Non-pigmented ciliary epithelial cell (primary cell): ENCODE results near the gene APC2.
"Not testable (repeated sequence)": the region's sequence is repeated elsewhere in the genome, so short reads cannot be mapped to it uniquely, and the experiment has no call there.

Experiments used
- DNase-seq: peaks from one replicate; pipeline ENCODE4 v3.0.0-alpha.2; 2010; ENCODE audit warnings: low read depth

Gene APC2

GRCh38 chr19:1497578-1498235 is 47.8 kb downstream of the APC2 start:
- no peak for DNase-seq

GRCh38 chr19:1499231-1499630 is 49.3 kb downstream of the APC2 start:
- not testable (repeated sequence) for DNase-seq

DNA sequence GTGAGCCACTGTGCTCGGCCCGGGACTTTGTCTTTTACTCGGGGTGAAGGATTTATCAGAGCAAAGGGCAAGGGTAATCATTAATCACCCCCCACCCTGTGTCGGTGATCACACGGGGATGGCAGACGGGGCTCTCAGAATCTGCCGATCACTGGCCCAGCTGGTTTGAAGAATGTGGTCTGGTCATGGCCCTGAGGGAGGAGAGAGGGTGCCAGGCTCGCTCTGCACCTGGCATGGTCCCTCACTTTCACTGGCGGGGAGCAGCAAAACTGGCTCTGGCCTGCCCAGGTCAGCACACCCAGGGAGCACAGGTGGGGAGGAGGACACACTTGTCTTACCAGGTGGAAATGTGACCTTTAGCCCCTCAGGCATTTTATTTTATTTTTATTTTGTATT is 51.3 kb downstream of the APC2 start:
- DNase-seq = no peak

GRCh38 chr19:1502433-1503088 is 52.6 kb downstream of the APC2 start:
- no peak for DNase-seq

DNA sequence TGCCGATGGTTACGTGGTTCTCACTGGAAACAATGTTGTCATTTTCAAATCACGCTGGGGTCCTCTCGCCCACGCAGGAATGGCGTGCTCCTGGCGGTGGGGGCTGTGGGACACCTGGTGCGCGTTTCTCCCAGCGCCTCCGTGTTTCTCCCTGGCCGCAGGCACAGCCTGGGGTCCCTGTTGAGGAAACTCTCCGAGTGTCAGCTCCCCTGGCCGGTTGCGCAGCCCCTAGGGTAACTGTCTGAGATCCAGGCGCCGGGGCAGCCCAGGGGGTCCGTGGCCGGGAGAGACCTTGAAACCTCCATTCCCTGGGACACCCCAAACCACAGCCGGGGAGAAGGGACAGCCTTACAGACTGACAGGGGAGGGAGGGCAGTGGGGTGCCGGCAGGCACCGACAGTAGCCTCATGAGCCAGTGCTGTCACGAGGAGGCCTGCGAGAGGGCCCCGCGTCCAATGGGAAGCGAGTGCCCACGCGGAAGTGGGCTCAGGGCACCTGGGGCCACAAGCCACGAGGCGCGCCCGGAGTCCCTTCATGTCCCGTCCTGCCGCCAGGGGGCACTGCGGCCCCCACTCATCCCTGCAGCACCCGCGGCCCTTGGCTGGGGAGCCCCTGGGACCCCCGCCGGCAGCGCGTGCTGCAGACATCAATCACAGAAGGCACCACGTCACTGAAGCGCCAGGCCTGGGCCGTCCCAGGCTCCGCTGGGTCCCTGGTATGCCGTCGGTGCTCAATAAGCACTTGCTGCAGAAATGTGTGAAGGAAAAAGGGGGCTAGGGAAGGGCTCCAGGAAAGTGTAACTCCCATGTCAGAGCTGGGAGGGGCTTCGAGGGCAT is 53.4 kb downstream of the APC2 start:
- DNase-seq = no peak

- no peak for DNase-seq
Observed at GRCh38 chr19:1503925-1504773, 54.2 kb downstream of the APC2 start.

DNA sequence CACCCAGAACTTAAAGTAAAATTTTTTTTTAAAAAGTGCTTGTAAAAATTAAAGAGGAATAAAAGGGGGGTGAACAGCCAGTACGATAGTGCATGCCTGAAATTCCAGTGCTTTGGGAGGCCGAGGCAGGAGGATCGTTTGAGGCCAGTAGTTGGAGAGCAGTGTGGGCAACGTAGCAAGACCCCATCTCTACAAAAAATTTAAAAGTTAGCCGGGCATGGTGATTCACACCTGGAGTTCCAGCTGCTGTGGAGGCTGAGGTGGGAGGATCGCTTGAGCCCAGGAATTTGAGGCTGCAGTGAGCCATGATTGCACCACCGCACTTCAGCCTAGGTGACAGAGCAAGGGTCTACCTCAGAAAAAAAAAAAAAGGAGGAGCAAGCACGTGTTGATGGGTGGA is 55.1 kb downstream of the APC2 start:
- DNase-seq = no peak

DNA sequence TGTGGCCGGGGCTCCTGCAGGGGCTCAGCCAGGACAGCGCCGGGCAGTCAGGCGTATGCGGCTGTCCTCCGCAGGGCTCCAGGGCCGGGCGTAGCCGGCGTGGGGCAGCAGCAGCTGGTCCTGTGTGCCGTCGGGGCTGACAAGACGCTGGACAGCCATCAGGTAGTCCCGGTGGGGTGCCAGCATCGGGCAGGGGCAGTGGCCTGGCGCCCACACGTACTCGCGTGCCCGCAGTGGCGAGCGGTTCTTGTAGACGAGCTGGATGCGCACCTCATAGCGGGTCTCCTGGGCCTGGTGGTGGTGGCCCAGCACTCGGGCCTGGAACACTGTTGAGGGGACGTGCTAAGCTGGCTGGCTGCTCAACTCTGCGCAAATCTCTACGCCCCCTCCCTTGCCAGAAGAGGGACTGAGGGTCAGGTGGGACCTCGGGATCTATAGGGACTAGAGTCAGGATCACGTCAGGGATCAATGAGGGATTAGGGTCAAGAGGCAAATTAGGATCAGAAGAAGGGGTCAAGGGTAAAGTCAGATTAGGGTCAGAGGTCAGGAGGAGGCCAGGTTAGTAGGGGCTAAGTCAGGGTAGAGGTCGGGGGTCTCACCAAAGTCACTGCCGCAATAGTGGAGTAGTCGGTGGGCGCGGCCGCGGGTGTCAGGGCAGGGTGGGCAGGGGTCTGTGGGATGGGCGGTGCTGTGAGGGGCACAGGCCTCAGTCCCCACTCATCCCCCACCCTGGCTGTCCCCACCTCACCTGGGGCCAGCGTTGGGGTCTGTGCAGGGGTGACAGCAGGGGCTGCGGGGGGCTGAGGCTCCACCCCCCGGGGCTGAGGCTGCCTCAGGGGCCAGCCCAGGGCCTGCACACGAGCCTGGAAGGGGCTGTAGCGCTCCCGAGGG is 56.3 kb downstream of the APC2 start:
- DNase-seq = no peak

DNA sequence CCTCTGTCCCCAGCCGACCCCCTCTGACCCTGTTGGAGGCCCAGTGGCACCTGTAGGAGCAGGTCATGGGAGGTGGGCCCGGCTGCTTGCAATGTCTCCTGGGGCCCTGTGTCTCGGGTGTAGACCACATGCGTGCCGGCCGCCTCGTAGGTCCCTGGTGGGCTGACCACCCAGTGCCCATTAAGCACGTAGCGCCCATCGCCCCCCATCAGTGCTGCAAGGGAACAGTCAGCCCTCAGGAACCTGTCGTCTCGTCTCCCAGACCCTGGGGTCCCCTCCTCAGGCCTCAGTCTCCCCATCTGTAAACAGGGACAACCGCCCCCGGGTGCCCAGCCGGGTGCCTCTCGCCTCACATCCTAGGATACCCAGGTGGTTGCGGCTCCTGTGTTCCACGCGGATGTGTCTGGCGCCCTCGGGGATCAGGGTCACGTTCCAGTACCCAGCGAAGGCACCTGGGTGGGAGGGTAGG is 57.3 kb downstream of the APC2 start:
- DNase-seq = no peak

DNA sequence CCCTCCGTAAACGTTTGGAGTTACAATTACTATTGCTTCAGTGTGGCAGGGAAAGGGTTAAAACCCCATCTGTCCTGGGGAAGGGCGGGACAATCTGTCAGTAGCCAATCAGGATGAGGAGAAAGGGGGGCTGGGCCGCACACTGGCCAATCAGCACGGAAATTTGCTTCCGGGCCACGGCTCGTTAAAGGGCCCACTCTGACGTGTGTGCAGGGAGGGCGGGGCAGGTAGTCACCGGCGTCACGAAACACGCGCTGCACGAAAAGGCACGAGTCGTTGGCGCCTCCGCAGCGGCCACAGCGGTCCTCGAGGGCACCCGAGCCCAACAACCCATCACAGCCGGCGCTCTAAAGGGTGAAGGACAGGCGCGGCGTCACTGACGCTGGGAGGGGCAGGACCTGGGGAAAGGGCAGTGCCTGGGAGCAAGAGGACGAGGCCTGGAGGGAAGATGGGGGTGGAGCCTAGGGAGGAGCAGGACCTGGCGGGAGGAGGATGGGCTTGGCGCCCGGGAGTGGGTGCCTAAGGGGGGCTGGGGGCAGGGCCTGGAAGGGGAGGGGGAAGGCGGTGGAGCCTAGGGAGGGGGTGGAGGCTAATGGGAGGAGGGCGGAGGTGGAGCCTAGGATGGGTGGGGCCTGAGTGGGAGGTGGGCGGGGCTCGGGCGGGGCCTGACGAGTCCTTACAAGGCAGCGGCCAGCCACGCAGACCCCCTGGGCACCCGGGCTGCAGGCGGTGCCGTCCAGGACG is 58.0 kb downstream of the APC2 start:
- peak; percentile 77 for DNase-seq

DNA sequence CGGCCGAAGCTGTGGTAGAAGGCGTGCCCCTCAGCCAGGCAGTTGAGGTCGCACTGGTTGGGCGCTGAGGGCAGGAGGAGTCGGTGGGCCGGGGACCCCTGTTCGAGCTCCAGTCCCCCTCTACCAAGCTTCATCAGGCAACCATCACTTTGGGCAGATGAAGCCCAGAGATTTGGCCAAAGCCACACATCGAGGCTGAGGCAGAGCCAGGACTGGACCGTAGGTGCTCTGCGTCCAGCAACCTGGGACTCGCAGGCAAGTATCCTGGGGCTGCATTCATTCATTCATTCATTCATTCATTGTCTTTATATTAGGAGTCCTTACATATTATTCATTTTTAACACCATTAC is 58.6 kb downstream of the APC2 start:
- no peak for DNase-seq

DNA sequence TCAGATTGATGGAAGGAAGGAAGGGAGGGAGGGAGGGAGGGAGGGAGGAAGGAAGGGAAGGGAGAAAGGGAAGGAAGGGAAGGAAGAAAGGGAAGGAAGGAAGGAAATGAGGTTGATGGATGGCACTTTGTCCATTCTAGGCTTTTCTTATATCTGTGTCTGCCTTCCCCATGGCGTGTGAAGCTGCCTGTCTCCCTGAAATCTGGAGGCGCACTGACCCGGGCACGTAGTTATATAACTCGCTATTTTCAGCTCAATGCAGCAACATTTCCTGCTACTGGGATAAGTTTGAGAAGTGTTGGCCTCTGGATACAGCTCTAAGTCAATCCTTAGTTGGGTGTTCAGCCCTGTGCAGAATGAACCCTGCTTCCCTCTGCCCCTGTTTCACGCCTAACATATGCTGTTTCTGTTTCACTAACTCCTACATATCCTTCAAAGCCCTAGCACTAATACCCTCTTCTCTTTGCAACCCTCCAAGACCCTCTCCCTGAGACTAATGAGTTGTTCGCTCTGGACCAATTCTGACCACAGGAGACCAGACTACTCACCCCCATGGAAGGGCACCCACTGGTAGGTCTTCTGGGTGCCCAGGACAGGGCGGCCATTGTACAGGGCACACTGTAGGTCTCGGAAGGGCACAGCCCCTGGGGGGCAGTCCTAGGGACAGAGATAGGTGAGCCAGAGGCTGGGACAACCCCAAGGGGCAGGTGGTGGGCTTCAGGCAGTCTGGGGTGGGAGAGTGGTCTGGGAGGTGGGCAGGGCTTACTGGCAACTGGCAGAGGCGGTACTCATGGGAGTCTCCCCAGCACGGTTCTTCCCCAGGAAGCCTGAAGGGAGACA is 59.9 kb downstream of the APC2 start:
- no peak for DNase-seq

- DNase-seq = no peak
Observed at GRCh38 chr19:1510442-1510806, 60.5 kb downstream of the APC2 start.

GRCh38 chr19:1510807-1511206 is 60.9 kb downstream of the APC2 start:
- no peak for DNase-seq

DNA sequence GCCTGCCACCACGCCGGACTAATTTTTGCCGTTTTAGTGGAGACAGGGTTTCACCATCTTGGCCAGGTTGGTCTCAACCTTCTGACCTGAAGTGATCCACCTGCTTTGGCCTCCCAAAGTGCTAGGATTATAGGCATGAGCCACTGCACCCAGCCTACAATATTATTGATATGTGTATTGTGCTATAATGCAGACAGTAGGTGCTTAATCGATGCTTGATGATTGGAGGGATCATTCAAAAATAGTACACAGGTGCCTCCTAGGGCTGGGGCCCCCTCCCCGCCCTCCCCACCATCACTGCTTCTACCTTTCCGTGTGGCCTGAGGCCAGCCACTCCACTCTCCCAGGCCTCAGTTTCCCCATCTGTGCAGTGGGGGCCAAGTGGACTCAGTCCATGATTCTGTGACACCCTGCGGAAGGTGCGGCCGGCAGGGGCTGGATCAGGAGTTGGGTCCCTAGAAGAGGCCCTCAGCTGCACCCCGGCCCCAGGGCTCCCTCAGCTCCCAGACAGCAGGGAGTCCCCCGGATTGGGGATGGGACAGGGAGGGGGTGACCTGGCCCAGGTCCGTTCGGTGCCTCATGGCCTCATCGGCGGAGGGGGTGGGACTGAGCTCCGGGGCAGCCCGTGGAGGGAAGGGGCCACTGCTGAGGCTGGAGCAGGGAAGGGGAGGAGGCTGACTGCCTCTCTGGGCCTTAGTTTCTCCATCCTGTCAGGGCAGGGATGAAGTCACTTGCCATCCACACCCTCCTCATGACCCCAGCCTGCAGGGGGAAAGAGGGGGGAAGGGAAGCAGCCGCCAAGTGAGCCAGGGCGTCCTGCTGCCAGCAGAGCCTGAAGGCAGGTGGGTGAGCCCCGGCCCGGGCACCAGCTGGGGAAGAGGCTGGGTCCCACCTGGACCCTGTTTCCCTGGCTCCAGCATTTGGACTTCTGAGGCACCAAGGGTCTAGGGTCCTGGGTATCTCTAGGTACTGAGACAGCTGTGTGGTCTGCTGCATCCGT is 61.7 kb downstream of the APC2 start:
- no peak for DNase-seq

DNA sequence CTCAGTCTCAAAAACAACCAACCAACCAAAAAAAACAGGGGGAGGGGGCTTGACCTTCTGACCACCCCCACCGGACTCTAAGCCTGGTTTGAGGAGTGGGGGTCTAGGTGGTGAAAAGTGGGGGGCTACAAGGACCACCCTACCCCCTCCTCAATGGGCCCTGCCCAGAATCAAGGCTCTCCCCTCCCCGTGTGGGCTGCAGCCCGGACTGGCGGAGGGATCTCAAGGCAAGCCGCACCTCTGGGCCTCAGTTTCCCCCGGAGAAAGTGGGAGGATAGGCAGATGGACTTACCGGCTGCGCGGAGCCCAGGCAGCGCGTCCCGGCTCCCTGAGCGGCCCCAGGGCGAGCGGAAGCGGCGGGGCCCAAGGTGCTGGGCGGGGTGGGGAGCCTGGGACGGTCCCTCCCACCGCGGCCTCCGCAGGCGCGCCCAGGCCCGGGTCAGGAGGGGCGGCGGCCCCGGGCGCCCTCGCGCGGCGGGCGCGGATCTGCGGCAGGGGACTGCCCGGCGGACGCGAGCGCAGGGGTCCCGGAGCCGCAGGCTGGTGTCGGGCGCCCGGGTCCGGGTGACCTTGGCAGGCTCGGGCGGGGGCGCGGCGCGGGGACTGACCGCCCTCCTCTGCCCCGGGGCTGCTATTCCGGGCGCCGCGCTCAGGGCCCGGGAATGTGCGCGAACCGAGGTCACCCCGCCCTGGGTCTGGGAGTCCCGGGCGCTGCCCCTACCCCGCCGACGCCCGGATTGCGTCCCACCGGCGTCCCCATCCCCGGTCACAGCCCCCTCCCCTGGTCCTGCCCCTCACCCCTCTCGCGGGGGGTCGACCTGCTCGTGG is 63.0 kb downstream of the APC2 start, which contains the start of gene ADAMTSL5:
Gene ADAMTSL5, minus strand, starts transcription at position 349 of the 828 bp plus-strand sequence. CDS start 2,076 bp downstream, outside the sequence.
- DNase-seq = no peak
